K562 (cell line): Measurements from ENCODE around the gene PBX2. TPM values are rescaled to one million over a fixed set of nuclear protein-coding genes. Genes with fewer than 3 reads are reported as not detected.

Experiments
- ATF1 ChIP-seq, 2 experiments: fragments of 450-650 bp in 1 of 2; IDR thresholded peaks; 2 replicates each; pipeline ENCODE4 v1.6.1; 2016; ENCODE audit warnings: missing compliant biosample characterization in 1 of 2, missing genetic modification characterization in 1 of 2
- FOXA3 ChIP-seq, 2 experiments: fragments of 450-650 bp in 1 of 2; sonication (generic) in 1 of 2; formaldehyde crosslinking; IDR thresholded peaks in 1 of 2; conservative IDR thresholded peaks in 1 of 2; 2 replicates each; pipeline versions ENCODE4 v1.4.0 to v1.8.0; 2020 to 2022; ENCODE audit warnings: mild to moderate bottlenecking in 2 of 2, missing genetic modification reagents in 1 of 2
- FOXJ2 ChIP-seq: fragments of 200-800 bp; sonication (Bioruptor generic); IDR thresholded peaks from 2 replicates; pipeline ENCODE4 v1.6.1; 2016; ENCODE audit warnings: missing genetic modification characterization, missing compliant biosample characterization
- GTF2A2 ChIP-seq: IDR thresholded peaks from 2 replicates; pipeline ENCODE4 v1.6.1; 2016; ENCODE audit warnings: mild to moderate bottlenecking, missing genetic modification characterization, missing compliant biosample characterization
- HCFC1 ChIP-seq: IDR thresholded peaks from 2 replicates; pipeline ENCODE4 v1.6.1; 2012; ENCODE audit warnings: low read depth, low read length, improper control_type of control experiment
- LCOR ChIP-seq: sonication (generic); formaldehyde crosslinking; IDR thresholded peaks from 2 replicates; pipeline ENCODE4 v1.8.0; 2022; ENCODE audit warnings: mild to moderate bottlenecking, missing genetic modification reagents
- NEUROD1 ChIP-seq: fragments of 150-350 bp; IDR thresholded peaks from 2 replicates; pipeline ENCODE4 v1.6.1; 2014; ENCODE audit warnings: borderline replicate concordance, low read length, low read depth; ENCODE audit not compliant: partially characterized antibody
- NR2C2 ChIP-seq, 2 experiments: fragments of 200-800 bp in 1 of 2; sonication (Bioruptor generic) in 1 of 2; sonication (generic) in 1 of 2; formaldehyde crosslinking in 1 of 2; IDR thresholded peaks; 2 replicates each; pipeline versions ENCODE4 v1.6.1 to v1.8.0; 2016 to 2022; ENCODE audit warnings: mild to moderate bottlenecking in 1 of 2, missing compliant biosample characterization in 1 of 2, missing genetic modification characterization in 1 of 2, missing genetic modification reagents in 1 of 2
- PML ChIP-seq: IDR thresholded peaks from 2 replicates; pipeline ENCODE4 v1.6.1; 2012; ENCODE audit warnings: low read length, inconsistent platforms
- RFX1 ChIP-seq: fragments of 450-650 bp; IDR thresholded peaks from 2 replicates; pipeline ENCODE4 v1.6.1; 2016; ENCODE audit warnings: mild to moderate bottlenecking, moderate library complexity
- RREB1 ChIP-seq: fragments of 250-450 bp; sonication (Bioruptor Pico); IDR thresholded peaks from 2 replicates; pipeline ENCODE4 v1.4.0; 2020
- TRIM24 ChIP-seq, 2 experiments: fragments of 450-650 bp; IDR thresholded peaks; 2 replicates each; pipeline ENCODE4 v1.6.1; 2016
- ZNF175 ChIP-seq: fragments of 200-800 bp; sonication (Bioruptor generic); IDR thresholded peaks from 2 replicates; pipeline ENCODE4 v1.6.1; 2016; ENCODE audit warnings: low read depth, mild to moderate bottlenecking, missing genetic modification characterization, missing compliant biosample characterization
- ZNF311 ChIP-seq: fragments of 250-450 bp; sonication (Bioruptor Pico); IDR thresholded peaks from 2 replicates; pipeline ENCODE4 v1.4.0; 2020; ENCODE audit warnings: mild to moderate bottlenecking, moderate library complexity
- ZNF57 ChIP-seq: fragments of 450-650 bp; formaldehyde crosslinking; IDR thresholded peaks from 2 replicates; pipeline ENCODE4 v1.4.0; 2020; ENCODE audit warnings: mild to moderate bottlenecking, moderate library complexity
- ZSCAN32 ChIP-seq: fragments of 450-650 bp; formaldehyde crosslinking; IDR thresholded peaks from 2 replicates; pipeline ENCODE4 v1.4.0; 2020; ENCODE audit warnings: mild to moderate bottlenecking, moderate library complexity
- ZZZ3 ChIP-seq: fragments of 450-650 bp; IDR thresholded peaks from 2 replicates; pipeline ENCODE4 v1.6.1; 2016; ENCODE audit warnings: antibody characterized with exemption, mild to moderate bottlenecking, moderate library complexity
- polyA plus RNA-seq, 8 experiments: library from polyadenylated mRNA; depleted of rRNA in 4 of 8; stranded (reverse) in 5 of 8; unstranded in 3 of 8; fragments of >200 nt; fragmentation: Nextera tagmentation in 2 of 8; fragmentation: Illumina TruSeq in 1 of 8; extraction: Ambion mirVana in 2 of 8; extraction: Trizol in 1 of 8; gene quantifications; 2 replicates each; pipeline versions ENCODE4 v1.2.1 to v1.2.3, GENCODE V29; 2011 to 2014; ENCODE audit warnings: inconsistent platforms in 1 of 8, missing spikeins in 1 of 8
- total RNA-seq, 7 experiments: library from RNA; depleted of rRNA in 6 of 7; stranded (reverse); fragments of >200 nt in 6 of 7; fragmentation: Illumina TruSeq in 2 of 7; extraction: Trizol in 2 of 7; gene quantifications; 2 replicates each; pipeline versions ENCODE4 v1.2.1 to v1.2.3, GENCODE V29; 2011 to 2021; ENCODE audit warnings: low replicate concordance in 1 of 7
- TF ChIP-seq, protein P1 (sequence below): fragments of 250-450 bp; sonication (Bioruptor Pico); IDR thresholded peaks from 2 replicates; pipeline ENCODE4 v1.6.1; 2021; ENCODE audit warnings: mild to moderate bottlenecking
- TF ChIP-seq, protein P2 (sequence below): fragments of 450-650 bp; IDR thresholded peaks from 2 replicates; pipeline ENCODE4 v1.6.1; 2014; ENCODE audit warnings: low read depth, mild to moderate bottlenecking, moderate library complexity, borderline replicate concordance

The PBX2 gene
- total and polyA plus RNA-seq, 9 of the 15 experiments (the other 6 are each of a cell fraction or from before 2014, with no cell fraction given) = 1.9 to 134 (median 62.5) TPM

- TF ChIP-seq GTF2A2 (tag) (peak; percentile 58; the same call in 1 of the 2 replicates), NR2C2 (CRISPR knock-in tag; IDR thresholded peaks at IDR 0.05) (peak; percentile 87), NR2C2 (tag; IDR thresholded peaks at IDR 0.05) (peak; percentile 80; the same call in 1 of the 2 replicates), HCFC1 (peak; percentile 80), ZZZ3 (0 out of 2 replicates have a peak, but pooled peaks have one; percentile 46), ZSCAN32 (CRISPR knock-in tag) (peak; percentile 14; the same call in 1 of the 2 replicates), RFX1 (peak; percentile 94), PML (peak; percentile 93), NEUROD1 (peak; percentile 52), FOXA3 (CRISPR knock-in tag; conservative IDR thresholded peaks at IDR 0.05 in 1 of 2, IDR thresholded peaks at IDR 0.05 in 1 of 2) (peak in 1 of 2 experiments; percentile 52; a peak in 2 of 4 replicates), ATF1 (CRISPR knock-in tag; IDR thresholded peaks at IDR 0.05) (peak; percentile 93), ATF1 (tag; IDR thresholded peaks at IDR 0.05) (peak; percentile 99), ZNF175 (CRISPR knock-in tag) (peak; percentile 7; the same call in 1 of the 2 replicates), ZNF57 (CRISPR knock-in tag) (peak; percentile 75; the same call in 1 of the 2 replicates), TRIM24 (IDR thresholded peaks at IDR 0.05) (peak in 1 of 2 experiments; percentile 11; a peak in 1 of 4 replicates), FOXJ2 (peak; percentile 72; the same call in 1 of the 2 replicates), RREB1 (CRISPR knock-in tag) (peak; percentile 93), ZNF311 (CRISPR knock-in tag) (0 out of 2 replicates have a peak, but pooled peaks have one; percentile 38), LCOR (CRISPR knock-in tag) (no peak)
- TF ChIP-seq, protein P1, sequence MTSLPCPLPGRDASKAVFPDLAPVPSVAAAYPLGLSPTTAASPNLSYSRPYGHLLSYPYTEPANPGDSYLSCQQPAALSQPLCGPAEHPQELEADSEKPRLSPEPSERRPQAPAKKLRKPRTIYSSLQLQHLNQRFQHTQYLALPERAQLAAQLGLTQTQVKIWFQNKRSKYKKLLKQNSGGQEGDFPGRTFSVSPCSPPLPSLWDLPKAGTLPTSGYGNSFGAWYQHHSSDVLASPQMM (CRISPR knock-in tag) = no peak
- TF ChIP-seq, protein P2, sequence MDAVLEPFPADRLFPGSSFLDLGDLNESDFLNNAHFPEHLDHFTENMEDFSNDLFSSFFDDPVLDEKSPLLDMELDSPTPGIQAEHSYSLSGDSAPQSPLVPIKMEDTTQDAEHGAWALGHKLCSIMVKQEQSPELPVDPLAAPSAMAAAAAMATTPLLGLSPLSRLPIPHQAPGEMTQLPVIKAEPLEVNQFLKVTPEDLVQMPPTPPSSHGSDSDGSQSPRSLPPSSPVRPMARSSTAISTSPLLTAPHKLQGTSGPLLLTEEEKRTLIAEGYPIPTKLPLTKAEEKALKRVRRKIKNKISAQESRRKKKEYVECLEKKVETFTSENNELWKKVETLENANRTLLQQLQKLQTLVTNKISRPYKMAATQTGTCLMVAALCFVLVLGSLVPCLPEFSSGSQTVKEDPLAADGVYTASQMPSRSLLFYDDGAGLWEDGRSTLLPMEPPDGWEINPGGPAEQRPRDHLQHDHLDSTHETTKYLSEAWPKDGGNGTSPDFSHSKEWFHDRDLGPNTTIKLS = peak; percentile 74; the same call in 1 of the 2 replicates
Observed at GRCh38 chr6:32195902-32196681, 6.1 kb upstream of the PBX2 start (continued).
